ENCODE data around the gene EPHB2.
"Not testable (repeated sequence)": the region's sequence is repeated elsewhere in the genome, so short reads cannot be mapped to it uniquely, and the experiment has no call there.

The EPHB2 gene

GRCh38 chr1:22838965-22839364 is 128.3 kb downstream of the EPHB2 start:
- DNase-seq (ENCODE audit: low spot score), result no peak

- DNase-seq (ENCODE audit: low spot score), result no peak
These were observed 129.2 kb downstream of the EPHB2 start for GRCh38 chr1:22839806-22840205.

- no peak for DNase-seq (ENCODE audit: low spot score)
These were observed 130.5 kb downstream of the EPHB2 start for GRCh38 chr1:22841142-22841541.

DNA sequence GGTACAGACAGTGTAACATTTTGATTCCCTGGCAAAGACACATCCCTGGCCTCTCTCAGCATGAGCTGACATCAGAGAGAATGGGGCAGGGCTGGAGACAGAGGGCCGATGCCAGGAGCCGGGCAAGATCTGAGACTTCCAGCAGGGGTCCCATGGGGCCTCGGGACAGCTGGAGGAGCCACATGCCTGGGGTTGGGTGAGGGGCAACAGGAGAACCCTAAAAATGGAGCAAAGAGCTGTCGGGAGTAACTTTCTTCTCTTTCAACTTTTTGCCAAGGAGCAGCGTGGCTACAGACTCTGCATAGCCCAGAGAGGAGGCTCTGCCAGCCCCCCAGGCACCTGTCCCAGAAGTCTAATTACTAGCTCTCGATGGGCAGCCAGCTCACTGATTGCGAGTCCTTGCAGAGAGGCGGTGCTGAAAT is 131.2 kb downstream of the EPHB2 start:
- DNase-seq (ENCODE audit: low spot score), result peak; percentile 47

- DNase-seq (ENCODE audit: low spot score), result not testable (repeated sequence)
These were observed 133.0 kb downstream of the EPHB2 start for GRCh38 chr1:22843441-22844183.

DNA sequence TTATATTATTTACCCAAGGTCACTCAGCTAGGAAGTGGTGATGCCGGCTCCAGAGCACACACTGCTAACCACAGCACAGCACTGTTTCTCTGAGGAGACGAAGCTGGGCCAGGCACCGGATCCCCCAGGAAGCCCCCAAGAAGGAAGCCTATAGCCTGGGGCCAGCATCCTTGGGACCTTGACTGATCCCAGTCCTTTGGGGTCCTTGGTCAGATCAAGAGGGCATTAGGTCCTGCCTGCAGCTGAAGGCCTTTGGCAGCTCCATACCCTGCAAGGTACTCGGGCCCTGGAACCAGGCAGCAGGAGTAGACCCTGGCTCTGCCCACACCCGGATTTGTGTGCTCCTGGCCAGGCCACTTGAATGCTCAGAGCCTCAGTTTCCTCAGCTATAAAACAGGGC is 134.0 kb downstream of the EPHB2 start:
- DNase-seq (ENCODE audit: low spot score), result no peak

DNA sequence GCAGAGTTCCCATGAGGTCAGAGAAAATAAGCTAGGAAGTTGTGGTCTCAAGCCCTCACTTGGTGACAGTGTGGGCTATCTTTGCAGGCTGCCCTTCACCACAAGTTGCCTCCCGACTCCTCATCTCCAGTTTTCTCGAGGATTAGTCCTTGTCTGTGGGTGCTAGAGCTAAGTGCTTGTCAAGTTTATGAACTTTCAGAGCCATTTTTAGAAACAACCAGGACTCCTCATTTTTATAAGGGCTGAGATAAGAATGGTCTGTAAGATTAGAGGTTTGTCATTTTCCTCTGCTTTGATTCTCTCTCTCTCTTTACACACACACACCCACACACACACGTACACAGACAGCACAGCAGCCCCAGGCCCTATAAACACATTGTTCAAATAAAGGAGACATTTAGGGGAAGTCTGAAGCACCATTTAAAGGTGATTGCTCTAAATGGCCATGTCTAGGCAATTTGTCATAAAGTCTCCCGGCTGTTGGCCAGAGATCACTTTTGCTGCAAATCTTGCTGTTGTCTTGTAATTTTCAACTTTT is 134.8 kb downstream of the EPHB2 start:
- DNase-seq (ENCODE audit: low spot score), result no peak

GRCh38 chr1:22846458-22846857 is 135.8 kb downstream of the EPHB2 start:
- DNase-seq (ENCODE audit: low spot score), result no peak

- DNase-seq (ENCODE audit: low spot score), result no peak
These were observed 136.6 kb downstream of the EPHB2 start for GRCh38 chr1:22847249-22847648.

GRCh38 chr1:22847709-22848108 is 137.1 kb downstream of the EPHB2 start:
- DNase-seq (ENCODE audit: low spot score), result no peak

DNA sequence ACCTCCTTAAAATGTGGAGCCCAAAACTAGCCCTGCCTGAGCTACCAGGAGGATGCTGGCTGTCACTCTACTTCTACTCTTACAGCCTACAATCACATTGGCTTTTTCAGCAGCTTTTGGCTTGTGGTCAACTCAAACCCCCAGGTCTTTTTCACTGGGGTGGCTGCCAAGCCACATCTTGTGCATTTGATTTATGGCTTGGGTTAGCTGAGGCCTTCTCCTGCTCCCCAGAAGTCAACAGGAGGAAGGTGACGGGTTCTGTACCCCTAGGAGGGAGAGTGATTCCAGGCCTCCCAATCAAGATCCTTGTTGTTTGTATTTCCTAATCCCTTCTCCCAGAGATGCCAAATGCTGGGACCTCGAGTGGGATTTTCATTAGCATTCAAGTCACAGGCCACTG is 137.8 kb downstream of the EPHB2 start:
- no peak for DNase-seq (ENCODE audit: low spot score)

GRCh38 chr1:22849770-22850169 is 139.1 kb downstream of the EPHB2 start:
- DNase-seq (ENCODE audit: low spot score), result no peak

- DNase-seq (ENCODE audit: low spot score), result no peak
These were observed 139.6 kb downstream of the EPHB2 start for GRCh38 chr1:22850281-22850680.

DNA sequence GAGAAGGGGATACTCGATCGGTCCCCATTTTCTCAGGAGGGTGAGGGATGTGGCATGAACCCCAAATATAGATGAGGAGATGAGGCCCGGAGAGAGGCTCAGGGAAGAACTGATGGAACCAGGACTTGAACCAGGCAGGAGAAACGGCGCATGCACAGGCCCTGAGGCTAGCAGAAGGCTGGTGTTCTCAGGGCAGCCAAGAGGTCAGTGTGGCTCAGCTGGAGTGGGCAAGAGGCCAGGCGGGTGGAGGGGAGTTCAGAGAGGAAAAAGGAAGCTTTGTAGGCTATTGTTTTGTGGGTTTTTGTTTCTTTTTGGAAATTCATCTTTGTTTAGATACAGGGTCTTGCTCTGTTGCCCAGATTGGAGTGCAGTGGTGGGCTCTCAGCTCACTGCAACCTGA is 140.0 kb downstream of the EPHB2 start:
- peak; percentile 88 for DNase-seq (ENCODE audit: low spot score)

DNA sequence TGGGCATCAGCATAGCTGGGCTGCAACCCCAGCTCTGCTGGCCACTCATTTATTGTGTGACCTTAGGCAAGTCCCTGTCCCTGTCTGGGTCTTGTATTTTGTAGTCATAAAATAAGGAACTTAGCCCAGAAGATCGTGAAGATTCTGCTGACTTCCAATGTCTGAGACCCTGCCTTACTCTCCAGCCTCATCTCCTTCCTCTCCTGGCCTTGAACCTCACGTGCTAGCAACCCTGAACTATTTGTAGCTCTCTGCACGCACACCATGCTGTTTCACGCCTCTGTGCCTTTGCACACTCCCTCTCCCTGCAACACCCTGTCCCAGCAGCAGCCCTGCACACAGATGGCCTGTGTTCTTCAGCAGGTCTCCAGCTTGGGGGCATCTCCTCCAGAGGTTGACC is 140.9 kb downstream of the EPHB2 start:
- no peak for DNase-seq (ENCODE audit: low spot score)

DNA sequence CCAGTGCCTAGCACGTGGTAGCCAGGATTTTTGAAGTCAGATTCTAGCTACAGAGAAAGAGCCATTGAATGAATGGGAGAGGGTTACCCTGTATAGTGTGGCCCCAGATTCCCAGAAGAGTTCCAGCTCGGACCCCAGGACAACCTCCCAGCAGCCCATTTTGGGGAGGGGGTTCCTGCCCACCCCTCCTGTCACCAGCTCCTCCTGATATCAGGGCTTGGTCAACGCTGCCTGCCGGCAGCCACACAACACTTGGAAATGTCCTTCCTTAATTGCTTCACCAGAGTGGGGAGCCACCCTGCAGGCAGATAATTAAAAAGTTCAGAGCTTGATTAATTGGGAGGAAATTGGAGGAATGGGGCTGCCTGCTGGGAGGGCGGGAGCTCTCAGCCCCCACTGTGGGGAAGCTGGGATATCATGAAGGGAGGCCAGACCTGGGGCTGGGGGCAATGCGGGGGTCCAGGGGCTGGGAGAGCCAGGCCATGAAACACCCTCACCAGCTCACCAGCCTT is 141.6 kb downstream of the EPHB2 start:
- no peak for DNase-seq (ENCODE audit: low spot score)

DNA sequence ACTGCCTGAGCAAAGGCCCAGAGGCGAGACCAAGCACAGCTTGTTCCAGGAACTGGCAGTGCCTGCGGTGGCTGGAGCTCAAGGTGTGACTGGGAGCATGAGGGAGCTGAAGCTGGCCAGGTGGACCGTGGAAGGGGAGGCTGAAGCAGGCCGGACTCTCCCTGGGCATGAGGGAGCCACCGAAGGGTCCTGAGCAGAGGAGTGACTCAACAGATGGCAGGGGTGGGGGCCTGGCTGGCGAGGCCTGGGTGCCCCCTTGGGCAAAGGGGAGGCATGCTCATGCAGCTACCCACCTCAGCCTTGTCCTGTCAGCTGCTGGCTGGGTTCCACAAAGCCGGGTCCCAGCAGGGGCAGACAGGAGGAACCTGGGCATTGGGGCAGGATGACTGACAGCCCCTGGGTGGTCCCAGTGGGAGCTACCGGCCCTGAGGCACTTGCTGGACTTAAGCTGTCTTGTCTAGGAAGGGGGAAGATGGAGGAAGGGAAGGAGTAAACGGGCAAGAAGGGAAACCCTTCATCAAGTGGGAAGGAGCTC is 143.1 kb downstream of the EPHB2 start:
- no peak for DNase-seq (ENCODE audit: low spot score)

DNA sequence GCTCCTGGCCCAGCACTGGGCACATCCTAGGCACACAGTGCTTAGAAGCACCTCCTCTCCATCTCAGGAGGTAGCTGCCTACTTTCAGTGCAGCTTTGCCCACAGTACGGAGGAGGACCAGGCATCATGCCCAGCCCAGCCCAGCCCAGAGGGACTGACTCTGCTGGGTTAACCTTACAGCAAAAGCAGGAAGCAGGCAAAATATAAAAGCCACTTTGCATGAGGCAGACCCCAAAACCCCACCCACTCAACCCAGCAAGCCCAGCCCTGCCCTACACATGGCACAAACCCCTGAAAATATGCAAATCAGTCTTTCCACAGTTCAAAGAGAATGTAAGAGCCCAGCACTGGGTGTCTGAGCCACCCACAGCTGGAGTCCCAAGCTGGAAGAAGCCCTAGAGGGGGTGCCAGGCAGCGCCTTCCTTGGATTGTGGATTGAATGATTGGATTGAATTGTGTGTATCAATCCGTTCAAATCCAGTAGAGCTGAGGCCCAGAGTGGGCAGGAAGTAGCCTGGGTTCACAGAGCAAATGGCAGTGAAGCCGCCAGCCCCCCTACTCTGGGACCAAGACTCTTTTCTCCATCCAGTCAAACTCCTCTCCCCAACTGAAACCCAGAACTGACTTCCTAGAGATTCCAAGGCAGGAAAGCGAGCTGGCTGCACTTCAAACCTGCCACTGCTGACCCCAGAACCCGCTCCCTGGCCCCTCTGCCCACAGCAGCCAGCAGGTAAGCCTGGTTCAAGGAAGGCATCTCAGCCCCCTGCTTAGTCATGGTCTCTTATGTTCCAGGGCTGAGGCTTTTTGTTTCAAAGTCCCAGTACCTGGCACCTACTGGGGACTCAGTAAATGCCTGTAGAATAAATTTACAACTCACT is 144.3 kb downstream of the EPHB2 start:
- no peak for DNase-seq (ENCODE audit: low spot score)

- DNase-seq (ENCODE audit: low spot score), result no peak
These were observed 145.3 kb downstream of the EPHB2 start for GRCh38 chr1:22855668-22856606.

DNA sequence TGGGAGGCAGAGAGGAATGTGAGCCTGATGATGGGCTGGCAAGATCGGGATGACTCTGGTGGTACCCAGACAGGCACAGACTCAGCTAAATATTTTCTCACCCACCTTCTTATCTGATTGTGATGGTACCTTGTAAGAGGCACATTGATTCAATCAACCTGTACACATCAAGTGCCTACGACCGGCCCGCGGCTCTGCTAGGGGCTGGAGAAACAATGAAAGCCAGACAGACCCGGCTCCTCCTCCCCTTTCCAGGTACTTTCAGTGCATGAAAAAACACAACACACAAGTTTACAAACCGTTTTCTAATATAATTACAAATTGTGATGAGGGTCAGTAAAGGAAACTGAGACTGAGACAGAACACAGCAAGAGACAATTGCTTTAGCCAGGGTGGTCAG is 147.0 kb downstream of the EPHB2 start:
- no peak for DNase-seq (ENCODE audit: low spot score)

DNA sequence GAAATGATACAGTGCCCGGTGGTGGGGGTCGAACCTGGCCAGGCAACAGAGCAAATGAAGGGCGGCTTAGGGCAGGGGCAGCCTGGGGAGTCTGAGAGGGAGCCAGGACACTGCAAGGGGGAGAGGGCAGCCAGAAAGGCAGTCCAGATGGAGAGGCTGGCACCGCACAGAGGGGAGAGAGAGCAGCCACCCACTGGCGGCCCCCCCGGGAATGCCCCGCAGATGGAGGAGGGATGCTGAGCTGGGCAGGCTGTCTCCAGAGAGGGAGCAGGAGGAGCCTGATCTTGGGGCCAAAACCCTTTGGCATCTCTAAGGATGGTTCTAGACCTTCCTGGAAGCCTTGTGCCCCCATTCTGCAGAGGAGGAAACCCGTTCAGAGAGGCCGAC is 149.8 kb downstream of the EPHB2 start:
- DNase-seq (ENCODE audit: low spot score), result no peak
